Upper lobe of left lung (tissue), 6 donors: ENCODE data around the gene TMEM106C. TPM values are rescaled to one million over a fixed set of nuclear protein-coding genes. Genes with fewer than 3 reads are reported as not detected.

ENCODE experiments used
- ATAC-seq, 2 donors: fragments of 200-7000 bp; cut with Tn5 transposase; one replicate each; pipeline ENCODE4 v1.9.1; 2022; ENCODE audit warnings: mild to moderate bottlenecking in 2 of 2, moderate library complexity in 2 of 2; ENCODE audit not compliant: low FRiP score in 2 of 2
- DNase-seq, 2 donors: peaks; one replicate each; pipeline ENCODE4 v3.0.0-alpha.2; 2019 to 2020
- H3K27ac ChIP-seq, 4 donors: fragments of 200-600 bp; sonication (generic); one replicate each; pipeline ENCODE4 v1.5.1; 2016 to 2019
- H3K27me3 ChIP-seq, 4 donors: fragments of 200-600 bp; sonication (generic); one replicate each; pipeline ENCODE4 v1.5.1; 2017 to 2019
- H3K36me3 ChIP-seq, 4 donors: fragments of 200-600 bp; sonication (generic); one replicate each; pipeline ENCODE4 v1.5.1; 2016 to 2019
- H3K4me1 ChIP-seq, 4 donors: fragments of 200-600 bp; sonication (generic); one replicate each; pipeline ENCODE4 v1.5.1; 2018 to 2019
- H3K4me3 ChIP-seq, 4 donors: fragments of 200-600 bp; sonication (generic); one replicate each; pipeline ENCODE4 v1.5.1; 2017 to 2019; ENCODE audit warnings: mild to moderate bottlenecking in 2 of 4, moderate library complexity in 1 of 4
- H3K9me3 ChIP-seq, 4 donors: fragments of 200-600 bp; sonication (generic); one replicate each; pipeline ENCODE4 v1.5.1; 2018 to 2019
- EP300 ChIP-seq, 4 donors: sonication (generic); formaldehyde crosslinking; IDR thresholded peaks; one replicate each; pipeline ENCODE4 v1.5.1; 2017; ENCODE audit warnings: antibody characterized with exemption in 4 of 4, control low read depth in 2 of 4
- POLR2A ChIP-seq, 4 donors: fragments of 450-650 bp; IDR thresholded peaks; one replicate each; pipeline ENCODE4 v1.5.1; 2016 to 2017; ENCODE audit warnings: antibody characterized with exemption in 4 of 4, mild to moderate bottlenecking in 2 of 4
- POLR2AphosphoS5 ChIP-seq, 2 donors: sonication (generic); formaldehyde crosslinking; IDR thresholded peaks; one replicate each; pipeline ENCODE4 v1.5.1; 2017; ENCODE audit warnings: antibody characterized with exemption in 2 of 2
- WGBS, 2 donors: methylation state at CpG; one replicate each; pipeline ENCODE4 v1.1.5; 2017 to 2018; 5-methylcytosine and 5-hydroxymethylcytosine counted together
- total RNA-seq, 6 donors: library from RNA; depleted of rRNA in 4 of 6; stranded (reverse); fragments of >200 nt in 4 of 6; gene quantifications; one replicate each; pipeline versions ENCODE4 v1.1.0 to v1.2.1, GENCODE V29; 2016 to 2021
- TF ChIP-seq, protein P1 (sequence below), 6 experiments: fragments of 450-650 bp in 4 of 6; fragments of 200-600 bp in 2 of 6; sonication (generic) in 2 of 6; IDR thresholded peaks; one replicate each; pipeline ENCODE4 v1.5.1; 2016 to 2019; ENCODE audit warnings: antibody characterized with exemption in 6 of 6
- donor health status: DM: no; HTN: no; CAD: no; lungs with moderate emphysema.
- donor health status: DM: no; HTN: yes; CAD: no; lungs with severe emphysema.

The TMEM106C gene
- total RNA-seq, 6 donors from 2014 or later = 32.8 to 90.6 (median 38.5) TPM

DNA sequence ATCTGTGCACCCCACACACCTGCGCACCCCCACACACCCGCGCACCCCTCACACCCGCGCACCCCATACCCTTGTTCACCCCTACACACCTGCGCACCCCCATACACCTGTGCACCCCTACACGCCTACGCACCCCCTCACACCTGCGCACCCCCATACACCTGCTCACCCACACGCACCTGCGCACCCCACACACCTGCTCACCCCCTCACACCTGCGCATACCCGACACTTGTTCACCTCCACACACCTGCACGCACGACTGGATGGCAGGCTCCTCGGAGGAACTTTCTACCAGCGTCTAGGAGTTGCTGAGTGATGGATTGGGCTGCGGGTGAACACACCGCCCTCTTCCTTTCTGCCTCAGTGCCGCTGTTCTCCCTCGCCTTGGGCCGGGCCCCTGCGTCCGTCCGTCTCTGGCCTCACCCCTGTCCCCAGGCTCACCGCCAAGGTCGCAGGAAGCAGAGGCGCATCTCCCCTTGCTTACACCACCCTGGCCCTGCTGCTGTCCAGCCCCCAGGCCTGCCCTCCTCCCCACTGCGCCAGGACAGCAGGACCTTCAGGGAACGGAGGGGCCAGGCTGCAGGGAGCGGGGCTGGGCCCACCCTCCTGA lies 20.7 kb upstream of the TMEM106C start:
- no peaks in the 10 kb centered on the region for H3K36me3 ChIP-seq
- TF ChIP-seq POLR2A (IDR thresholded peaks at IDR 0.05) (no peak), POLR2AphosphoS5 (IDR thresholded peaks at IDR 0.05) (no peak), EP300 (IDR thresholded peaks at IDR 0.05) (no peak)
- TF ChIP-seq, protein P1, sequence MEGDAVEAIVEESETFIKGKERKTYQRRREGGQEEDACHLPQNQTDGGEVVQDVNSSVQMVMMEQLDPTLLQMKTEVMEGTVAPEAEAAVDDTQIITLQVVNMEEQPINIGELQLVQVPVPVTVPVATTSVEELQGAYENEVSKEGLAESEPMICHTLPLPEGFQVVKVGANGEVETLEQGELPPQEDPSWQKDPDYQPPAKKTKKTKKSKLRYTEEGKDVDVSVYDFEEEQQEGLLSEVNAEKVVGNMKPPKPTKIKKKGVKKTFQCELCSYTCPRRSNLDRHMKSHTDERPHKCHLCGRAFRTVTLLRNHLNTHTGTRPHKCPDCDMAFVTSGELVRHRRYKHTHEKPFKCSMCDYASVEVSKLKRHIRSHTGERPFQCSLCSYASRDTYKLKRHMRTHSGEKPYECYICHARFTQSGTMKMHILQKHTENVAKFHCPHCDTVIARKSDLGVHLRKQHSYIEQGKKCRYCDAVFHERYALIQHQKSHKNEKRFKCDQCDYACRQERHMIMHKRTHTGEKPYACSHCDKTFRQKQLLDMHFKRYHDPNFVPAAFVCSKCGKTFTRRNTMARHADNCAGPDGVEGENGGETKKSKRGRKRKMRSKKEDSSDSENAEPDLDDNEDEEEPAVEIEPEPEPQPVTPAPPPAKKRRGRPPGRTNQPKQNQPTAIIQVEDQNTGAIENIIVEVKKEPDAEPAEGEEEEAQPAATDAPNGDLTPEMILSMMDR (IDR thresholded peaks at IDR 0.05) = no peak
- 57 to 61% methylated on average over 18 to 29 of the region's 31 CpGs for WGBS, 2 donors
- H3K4me3 ChIP-seq = no peak overlapping the region
- H3K4me1 ChIP-seq = peaks cover 0 to 22% (median 5%) of the 10 kb centered on the region in 4 donors
- peaks cover 0 to 6% (median 1%) of the 10 kb centered on the region in 4 donors for H3K27me3 ChIP-seq
- no peak overlapping the region for H3K27ac ChIP-seq
- ATAC-seq (no peak), DNase-seq (peak in 1 of 2 donors; percentile 73)
- H3K9me3 ChIP-seq = no peaks in the 10 kb centered on the region

DNA sequence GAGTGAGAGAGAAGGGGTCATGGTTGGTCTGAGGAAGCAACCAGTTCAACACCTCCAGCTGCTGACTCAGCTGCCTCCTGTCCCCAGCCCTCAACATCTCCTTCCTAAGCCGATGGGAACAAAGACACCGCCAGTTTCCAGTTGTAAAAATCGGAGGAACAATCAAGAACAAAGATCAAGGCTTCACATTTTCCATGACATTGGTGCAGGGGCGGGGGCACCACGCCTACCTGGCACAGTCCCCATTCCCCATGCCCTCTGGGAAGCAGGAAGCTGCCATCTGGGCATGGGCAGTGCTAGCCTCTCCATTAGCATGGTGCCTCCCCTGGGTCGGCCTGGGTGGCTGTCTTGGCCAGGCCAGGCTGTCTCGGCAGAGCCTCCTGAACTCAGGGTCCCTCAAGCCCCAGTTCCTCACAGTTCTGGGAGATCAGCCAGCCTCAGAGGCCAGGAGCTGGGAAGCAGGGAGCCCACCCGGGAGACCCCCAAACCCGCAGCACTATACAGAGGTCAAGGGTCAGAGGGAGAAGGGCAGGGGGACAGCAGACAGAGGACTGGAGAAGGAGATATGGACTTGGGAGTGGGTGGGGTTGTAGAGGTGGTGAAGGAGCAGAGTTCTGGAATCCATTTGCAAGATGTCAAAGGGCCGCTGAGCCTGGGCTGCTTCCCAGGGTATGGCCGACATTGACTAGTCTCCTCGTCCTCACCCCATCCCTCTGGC lies 19.6 kb upstream of the TMEM106C start:
- no peak for TF ChIP-seq POLR2AphosphoS5 (IDR thresholded peaks at IDR 0.05)
- TF ChIP-seq POLR2A (IDR thresholded peaks at IDR 0.05) = no peak
- TF ChIP-seq, protein P1 (IDR thresholded peaks at IDR 0.05) = no peak
- no peak for TF ChIP-seq EP300 (IDR thresholded peaks at IDR 0.05)
- no peaks in the 10 kb centered on the region for H3K9me3 ChIP-seq
- peaks cover 0 to 23% (median 5%) of the 10 kb centered on the region in 4 donors for H3K4me1 ChIP-seq
- no peak overlapping the region for H3K27ac ChIP-seq
- DNase-seq (peak in 1 of 2 donors; percentile 40), ATAC-seq (no peak)
- WGBS, 2 donors = 64 to 81% methylated on average over 11 to 12 of the region's 12 CpGs
- H3K4me3 ChIP-seq = no peak overlapping the region
- peaks cover 0 to 6% (median 1%) of the 10 kb centered on the region in 4 donors for H3K27me3 ChIP-seq
- no peaks in the 10 kb centered on the region for H3K36me3 ChIP-seq

DNA sequence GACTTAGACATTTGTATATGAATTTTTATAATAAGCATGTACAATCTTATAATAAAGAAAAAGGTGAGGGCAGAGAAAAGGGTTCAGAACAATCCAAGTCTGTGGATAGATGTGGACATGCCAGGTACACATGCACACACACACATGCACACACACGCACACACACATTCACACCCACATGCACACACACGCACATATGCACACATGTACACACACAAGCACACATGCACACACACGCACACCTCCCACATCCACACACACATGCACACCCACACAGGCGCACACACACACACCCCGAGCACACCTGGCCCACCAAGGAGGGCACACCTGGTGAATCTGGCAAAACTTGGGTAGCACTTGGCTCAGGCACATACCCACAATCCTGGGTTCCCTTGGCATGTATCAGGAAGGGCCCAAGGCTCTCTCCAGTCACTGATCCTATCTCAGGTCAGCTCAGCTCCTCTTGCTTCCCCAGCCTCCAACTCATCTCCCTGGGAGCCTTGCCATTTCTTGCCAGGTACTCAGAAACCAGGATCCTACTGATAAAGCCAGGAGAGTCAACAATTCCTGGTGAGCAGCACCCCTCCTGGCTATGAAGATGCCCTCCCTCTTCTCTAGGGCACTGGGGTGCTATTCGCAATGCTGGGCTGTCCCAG lies 18.6 kb upstream of the TMEM106C start:
- H3K4me3 ChIP-seq = no peak overlapping the region
- ATAC-seq = no peak
- H3K9me3 ChIP-seq = no peaks in the 10 kb centered on the region
- peaks cover 0 to 31% (median 5%) of the 10 kb centered on the region in 4 donors for H3K4me1 ChIP-seq
- H3K36me3 ChIP-seq = no peaks in the 10 kb centered on the region
- H3K27ac ChIP-seq = no peak overlapping the region
- no peak for DNase-seq
- peaks cover 0 to 6% (median 1%) of the 10 kb centered on the region in 4 donors for H3K27me3 ChIP-seq
- WGBS, 2 donors = 91 to 93% methylated on average over 6 of the region's 6 CpGs
- TF ChIP-seq POLR2AphosphoS5 (IDR thresholded peaks at IDR 0.05) = no peak
- TF ChIP-seq, protein P1 (IDR thresholded peaks at IDR 0.05) = no peak
- no peak for TF ChIP-seq POLR2A (IDR thresholded peaks at IDR 0.05)
- TF ChIP-seq EP300 (IDR thresholded peaks at IDR 0.05) = no peak

DNA sequence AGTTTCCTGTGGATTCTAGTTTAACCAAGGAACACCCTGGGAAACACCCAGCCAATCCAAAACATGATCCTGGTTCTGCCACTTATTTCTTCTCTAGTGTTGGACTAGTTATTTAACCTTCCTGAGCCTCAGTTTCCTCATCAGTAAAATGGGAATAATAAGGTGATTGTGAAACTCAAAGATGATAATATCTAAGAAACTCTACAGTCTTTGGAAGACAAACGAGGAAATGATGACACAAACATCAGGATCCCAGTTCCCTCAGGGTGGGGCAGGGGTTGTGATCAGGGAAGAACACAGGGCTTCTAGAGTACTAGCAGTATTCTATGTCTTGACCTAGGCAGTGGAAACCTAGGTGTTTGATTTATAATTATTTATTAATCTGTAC lies 18.1 kb upstream of the TMEM106C start:
- Histone ChIP-seq H3K9me3 (no peaks in the 10 kb centered on the region), H3K4me1 (peaks cover 0 to 31% (median 5%) of the 10 kb centered on the region in 4 donors), H3K36me3 (no peaks in the 10 kb centered on the region), H3K27ac (no peak overlapping the region), H3K27me3 (peaks cover 0 to 6% (median 1%) of the 10 kb centered on the region in 4 donors), H3K4me3 (no peak overlapping the region)
- DNase-seq = no peak
- TF ChIP-seq, protein P1 (IDR thresholded peaks at IDR 0.05) = no peak
- TF ChIP-seq EP300 (IDR thresholded peaks at IDR 0.05) (no peak), POLR2A (IDR thresholded peaks at IDR 0.05) (no peak), POLR2AphosphoS5 (IDR thresholded peaks at IDR 0.05) (no peak)
- no peak for ATAC-seq
- WGBS, 2 donors = 28 to 43% methylated on average over 1 of the region's 1 CpG
